OCI-LY7 (cell line): ENCODE measurements around the gene B3GALT6.

Source experiments
- CTCF ChIP-seq: fragments of 200-600 bp; sonication (generic); conservative IDR thresholded peaks from 2 replicates; pipeline ENCODE4 v1.5.1; 2014; ENCODE audit warnings: mild to moderate bottlenecking, antibody characterized with exemption, low read length, moderate library complexity, mixed read lengths
- EZH2phosphoT487 ChIP-seq: fragments of 200-600 bp; sonication (generic); IDR thresholded peaks from 2 replicates; pipeline ENCODE4 v1.6.1; 2018; ENCODE audit warnings: low read depth, borderline replicate concordance, mild to moderate bottlenecking, mixed run types, antibody characterized with exemption, low read length, moderate library complexity, mixed read lengths

DNA sequence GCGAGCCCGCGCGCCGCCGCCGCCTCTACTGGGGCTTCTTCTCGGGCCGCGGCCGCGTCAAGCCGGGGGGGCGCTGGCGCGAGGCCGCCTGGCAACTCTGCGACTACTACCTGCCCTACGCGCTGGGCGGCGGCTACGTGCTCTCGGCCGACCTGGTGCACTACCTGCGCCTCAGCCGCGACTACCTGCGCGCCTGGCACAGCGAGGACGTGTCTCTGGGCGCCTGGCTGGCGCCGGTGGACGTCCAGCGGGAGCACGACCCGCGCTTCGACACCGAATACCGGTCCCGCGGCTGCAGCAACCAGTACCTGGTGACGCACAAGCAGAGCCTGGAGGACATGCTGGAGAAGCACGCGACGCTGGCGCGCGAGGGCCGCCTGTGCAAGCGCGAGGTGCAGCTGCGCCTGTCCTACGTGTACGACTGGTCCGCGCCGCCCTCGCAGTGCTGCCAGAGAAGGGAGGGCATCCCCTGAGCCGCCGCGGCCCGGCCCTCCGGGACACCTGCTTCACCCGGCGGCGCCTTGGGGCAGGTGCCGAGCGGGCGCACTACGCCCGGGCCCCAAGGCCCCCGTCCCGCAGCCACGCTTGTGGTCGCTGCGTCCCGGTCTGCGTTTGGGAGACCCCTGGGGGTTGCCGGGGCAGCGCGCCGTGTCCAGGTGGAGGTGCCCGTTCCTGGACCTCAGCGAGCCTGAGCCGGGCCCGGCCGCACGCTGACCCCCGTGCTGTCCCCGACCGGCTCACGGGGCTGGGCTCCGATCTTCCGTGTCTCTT is 944 bp downstream of the B3GALT6 start:
- TF ChIP-seq CTCF = no peak
- no peak for TF ChIP-seq EZH2phosphoT487
